HUDEP-2 (cell line): Measurements from ENCODE around the gene PAK1.

Source experiments
- DNase-seq, 76 experiments: peaks; one replicate each; lab custom pipeline; 2025; ENCODE audit not compliant: unreplicated experiment in 76 of 76; lab: John Stamatoyannopoulos, UW

The PAK1 gene

DNA sequence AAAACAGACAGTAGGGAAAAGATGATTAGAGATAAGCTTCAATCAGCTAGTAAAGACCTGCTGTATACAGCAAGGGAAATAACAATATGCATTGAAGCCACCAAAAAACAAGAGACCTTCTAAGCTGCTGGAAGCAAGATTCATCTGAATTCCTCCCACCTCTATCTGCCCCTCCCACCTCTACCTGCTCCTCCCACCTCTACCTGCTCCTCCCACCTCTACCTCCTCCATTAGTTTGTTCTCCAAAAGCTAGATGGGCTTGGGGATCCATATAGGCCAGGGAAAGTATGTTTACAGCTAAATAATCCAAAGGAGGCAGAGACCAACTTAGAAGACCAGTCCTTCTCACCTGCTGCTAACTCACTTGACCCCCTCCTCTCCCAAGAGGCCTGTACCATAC lies 33.2 kb downstream of the PAK1 start:
- no peak for DNase-seq

GRCh38 chr11:77438487-77438886 lies 35.4 kb downstream of the PAK1 start:
- DNase-seq: no peak

- no peak for DNase-seq
Observed at GRCh38 chr11:77436969-77437368, 36.9 kb downstream of the PAK1 start.

GRCh38 chr11:77436506-77436905 lies 37.4 kb downstream of the PAK1 start:
- no peak for DNase-seq

DNA sequence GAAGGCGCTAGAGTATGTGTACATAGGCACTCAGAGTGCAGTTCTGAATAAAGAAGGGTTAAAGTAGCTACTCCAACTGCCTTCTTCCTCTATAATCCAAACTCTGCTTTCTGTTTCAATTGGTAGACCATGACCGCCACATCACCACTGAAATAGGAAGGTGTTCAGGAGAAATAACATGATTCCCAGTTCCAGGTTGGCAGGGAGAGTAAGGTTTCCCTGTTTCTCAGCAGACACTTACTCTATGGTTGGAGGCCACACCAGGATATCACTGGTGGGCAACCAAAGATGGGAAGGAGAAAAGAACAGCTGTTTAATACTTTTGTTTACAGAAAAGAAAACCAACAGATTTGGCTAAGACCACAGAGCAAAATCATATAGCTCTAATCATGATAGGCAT lies 37.9 kb downstream of the PAK1 start:
- no peak for DNase-seq

GRCh38 chr11:77431813-77432212 lies 42.1 kb downstream of the PAK1 start:
- peak in 2 of 76 experiments; percentile 30 to 36 for DNase-seq

DNA sequence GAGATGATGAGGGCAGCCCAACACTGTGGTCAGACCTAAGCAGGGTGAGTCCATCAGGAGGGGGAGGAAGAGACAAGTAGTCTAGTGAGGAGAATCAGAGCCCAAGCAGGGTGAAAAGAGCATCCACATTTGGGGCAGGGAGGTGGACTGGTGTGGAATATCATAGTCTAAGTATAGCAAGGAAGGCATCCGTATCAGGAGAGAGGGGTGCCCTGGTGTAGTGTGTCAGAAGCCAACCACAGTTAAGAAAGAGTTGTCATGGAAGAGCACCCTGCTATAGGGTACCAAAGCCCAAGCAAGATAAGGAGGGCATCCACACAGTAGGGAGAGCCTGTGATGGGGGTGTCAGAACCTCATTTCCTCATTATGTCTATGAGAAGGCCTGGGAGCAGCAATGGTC lies 45.3 kb downstream of the PAK1 start:
- no peak for DNase-seq

DNA sequence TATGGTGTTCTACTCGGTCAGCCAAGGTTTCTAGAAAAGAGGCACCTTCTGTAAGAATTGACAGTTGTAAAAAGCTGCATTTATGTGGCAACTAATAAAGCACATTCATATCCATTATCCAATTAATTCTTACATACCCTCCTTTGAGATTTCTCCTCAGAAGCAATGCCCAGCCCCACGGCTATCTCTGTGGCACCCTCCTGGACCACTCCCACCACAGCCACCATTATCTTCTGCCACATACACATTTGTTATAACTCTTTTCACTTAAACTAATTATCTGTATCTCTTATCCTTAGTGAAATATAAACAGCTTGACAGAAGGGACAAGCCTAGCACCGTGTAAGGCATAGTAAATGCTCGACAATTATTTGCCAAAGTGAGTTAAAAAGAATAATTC lies 48.5 kb downstream of the PAK1 start:
- peak in 72 of 76 experiments; percentile 8 to 86 (median 59) for DNase-seq

DNA sequence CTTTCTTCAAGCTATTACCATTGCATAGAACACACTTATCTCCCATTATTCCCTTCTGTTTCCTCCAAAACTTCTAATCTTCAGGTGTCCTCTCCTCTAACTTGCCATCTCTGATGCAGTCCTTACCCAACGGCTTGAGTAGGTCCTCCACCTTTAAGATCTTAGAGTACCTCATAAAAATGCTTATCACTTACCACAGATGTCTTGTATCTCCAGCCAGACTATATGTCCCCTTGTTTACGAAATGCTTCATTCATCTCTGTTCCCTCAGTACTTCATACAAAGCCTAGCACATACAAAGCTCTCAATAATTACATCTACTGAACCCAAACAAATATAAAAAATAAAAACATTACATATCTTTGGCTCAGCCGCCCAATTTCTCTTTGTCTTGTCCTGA lies 49.2 kb downstream of the PAK1 start:
- DNase-seq: peak in 36 of 76 experiments; percentile 5 to 80 (median 52)

DNA sequence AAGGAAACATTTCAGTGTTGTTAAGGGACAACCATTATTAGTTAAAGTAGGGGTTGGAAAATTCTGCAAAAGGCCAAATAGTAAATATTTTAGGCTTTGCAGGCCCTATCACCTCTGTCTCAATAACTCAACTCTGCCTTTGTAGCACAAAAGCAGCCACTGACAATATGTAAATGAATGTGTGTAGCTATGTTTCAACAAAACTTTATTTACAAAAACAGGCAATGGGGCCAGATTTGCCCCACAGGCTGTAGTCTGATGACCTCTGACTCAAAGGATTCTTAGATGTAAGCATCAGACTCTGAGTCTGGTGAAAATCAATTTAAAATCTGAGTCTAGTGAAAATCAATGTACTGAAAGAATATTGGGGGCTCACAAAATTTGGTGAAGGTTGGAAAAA lies 50.3 kb downstream of the PAK1 start:
- DNase-seq: no peak

- DNase-seq: no peak
Observed at GRCh38 chr11:77422687-77423086, 51.2 kb downstream of the PAK1 start.

GRCh38 chr11:77421041-77421723 lies 52.7 kb downstream of the PAK1 start:
- peak in 29 of 76 experiments; percentile 9 to 78 (median 37) for DNase-seq

- DNase-seq: no peak
Observed at GRCh38 chr11:77418971-77419597, 54.8 kb downstream of the PAK1 start.

DNA sequence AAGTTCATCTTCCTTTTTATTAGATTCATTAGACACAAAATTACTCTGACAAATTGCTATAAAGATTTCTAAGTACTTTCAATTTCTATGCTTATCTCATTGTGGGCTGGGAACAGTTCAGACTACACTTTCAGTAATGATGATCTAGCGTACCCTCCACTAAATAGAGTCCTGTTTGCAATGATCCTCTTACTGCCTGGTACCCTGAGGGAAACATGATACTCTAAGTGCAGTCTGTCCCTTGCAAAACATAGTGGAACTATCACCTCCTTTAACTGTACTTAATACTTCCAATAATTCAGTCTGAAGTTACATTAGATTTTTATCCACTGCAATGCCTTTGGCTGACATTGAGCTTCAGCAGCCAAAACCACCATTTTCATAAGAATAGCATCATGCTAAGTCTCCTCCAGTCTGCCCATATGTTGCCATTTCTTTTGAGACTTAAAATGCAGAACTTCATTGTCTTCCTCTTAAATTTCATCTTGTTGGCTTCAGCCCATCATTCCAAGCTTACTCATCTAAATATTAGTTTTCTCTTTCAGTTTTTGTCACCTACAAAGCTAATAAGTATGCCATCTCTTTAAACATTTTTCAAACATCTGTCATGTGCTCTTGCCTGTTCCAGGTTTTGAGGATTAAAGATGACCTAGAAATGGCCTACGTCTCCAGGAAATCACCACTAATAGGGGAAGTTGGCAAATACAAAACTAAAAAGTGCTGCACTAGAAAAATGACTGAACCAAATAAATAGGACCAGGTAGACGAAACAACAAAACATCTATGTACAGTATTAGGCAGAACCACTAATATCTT lies 55.5 kb downstream of the PAK1 start:
- no peak for DNase-seq

- DNase-seq: no peak
Observed at GRCh38 chr11:77416357-77416756, 57.5 kb downstream of the PAK1 start.

DNA sequence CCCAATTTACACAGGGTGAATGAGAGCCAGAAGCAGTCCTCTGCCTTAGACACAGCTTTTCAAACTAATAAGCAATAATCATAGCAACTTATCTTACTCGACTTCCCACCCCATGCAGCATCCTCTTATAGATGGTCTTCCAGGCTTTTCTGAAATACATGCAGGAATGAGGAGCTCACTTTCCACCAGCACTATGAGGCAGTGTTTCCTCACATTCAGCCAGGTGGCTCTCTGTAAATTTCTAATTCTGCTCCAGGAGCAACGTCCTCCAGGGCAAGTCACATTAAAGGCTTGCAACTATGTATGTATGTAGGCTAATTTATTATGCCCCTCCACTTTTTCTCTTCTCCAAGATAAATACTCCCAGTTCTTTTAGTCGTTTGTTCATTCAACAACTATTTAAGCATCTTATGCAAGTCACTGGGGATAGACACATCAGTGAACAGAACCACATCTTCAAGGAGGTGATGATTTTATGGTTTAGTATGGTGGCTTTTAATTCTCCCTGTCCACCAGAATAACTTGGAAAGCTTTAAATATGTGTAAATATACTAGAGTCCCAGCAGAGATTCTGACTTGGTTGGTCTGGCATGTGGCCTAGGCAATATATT lies 59.9 kb downstream of the PAK1 start:
- DNase-seq: no peak

DNA sequence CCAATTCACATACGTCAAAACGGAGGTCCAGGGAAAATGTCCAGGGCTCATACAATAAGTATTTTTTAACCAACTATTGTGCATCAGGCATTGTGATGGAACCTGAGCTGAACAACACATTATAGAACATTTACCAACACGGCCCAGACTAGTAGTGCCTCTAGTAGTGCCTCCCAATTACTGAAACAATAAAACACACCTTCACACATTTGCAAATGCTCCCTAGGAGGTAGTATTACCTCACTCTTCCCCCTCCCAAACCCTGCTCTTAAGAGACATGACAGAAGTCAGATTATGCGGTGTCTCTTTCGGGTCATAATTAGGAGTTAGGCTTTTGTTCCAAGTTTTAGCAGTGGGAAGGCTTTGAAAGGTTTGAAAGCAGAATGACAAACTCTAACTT lies 61.1 kb downstream of the PAK1 start:
- no peak for DNase-seq

GRCh38 chr11:77411717-77412441 lies 62.0 kb downstream of the PAK1 start:
- peak in 73 of 76 experiments; percentile 38 to 89 (median 79) for DNase-seq

DNA sequence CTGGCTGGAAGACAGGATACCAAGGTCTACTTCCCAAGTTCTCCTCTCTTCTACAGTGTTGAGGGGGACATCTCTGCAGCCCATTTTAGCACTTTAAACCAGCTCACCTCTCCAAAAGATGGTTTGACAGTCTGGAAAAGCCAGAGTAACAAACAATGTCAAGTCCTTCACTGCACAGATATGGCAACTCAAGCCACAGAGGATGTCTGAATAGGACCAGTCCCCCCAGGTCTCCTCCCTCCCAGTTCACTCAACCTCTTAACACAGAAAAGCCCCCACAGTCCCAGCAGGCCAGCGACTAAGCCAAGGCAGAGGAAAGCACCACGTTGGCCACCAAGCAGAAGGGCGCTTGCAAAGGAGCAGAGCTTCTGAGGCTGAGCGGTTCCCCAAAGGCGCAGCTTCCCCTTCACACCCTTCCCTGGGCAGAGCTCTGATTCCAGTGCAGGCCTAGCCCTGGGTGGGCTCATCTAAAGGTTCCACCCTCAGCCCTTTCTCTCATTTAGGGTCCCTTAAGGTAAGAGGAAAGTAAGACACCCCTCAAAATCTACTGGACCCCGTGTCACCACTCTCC lies 62.7 kb downstream of the PAK1 start:
- peak in 10 of 76 experiments; percentile 8 to 64 (median 22) for DNase-seq
